Measurements from ENCODE around the gene PPP2R5E. TPM values are rescaled to one million over a fixed set of nuclear protein-coding genes. Genes with fewer than 3 reads are reported as not detected.
"Not testable (repeated sequence)": the region's sequence is repeated elsewhere in the genome, so short reads cannot be mapped to it uniquely, and the experiment has no call there.

Gene PPP2R5E
- total and polyA plus RNA-seq, 5 experiments from 2014 or later = 32.3 to 39.5 (median 33.3) TPM

DNA sequence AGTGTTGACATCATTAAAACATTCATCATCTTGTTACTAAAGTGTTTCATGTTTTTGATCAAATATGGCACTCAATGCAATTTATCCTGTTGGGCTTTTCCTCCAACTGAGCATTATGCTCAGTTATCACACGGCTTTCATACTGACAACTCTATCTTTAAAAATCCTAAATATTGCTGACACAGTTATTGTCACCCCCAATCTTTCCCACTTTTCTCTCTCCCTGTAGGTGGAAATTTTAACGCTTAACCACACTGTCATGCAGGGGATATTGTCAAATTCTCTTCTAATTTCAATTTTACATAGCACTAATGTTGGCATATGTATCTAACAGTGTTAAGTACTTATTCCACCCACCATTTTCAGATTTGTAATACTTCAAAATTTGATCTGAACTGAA, 164.7 kb downstream of the PPP2R5E start:
- Mint-ChIP-seq H3K4me1 (peaks cover 0 to 1% (median 0%) of the 10 kb centered on the region in 4 donors), H3K36me3 (peaks cover 22 to 79% (median 37%) of the 10 kb centered on the region in 3 donors), H3K4me3 (no peak overlapping the region), H3K27me3 (no peaks in the 10 kb centered on the region), H3K27ac (no peak overlapping the region), H3K9me3 (no peaks in the 10 kb centered on the region)
- ATAC-seq (no peak), DNase-seq (no peak)
- POLR2A ChIA-PET = no interaction called here

DNA sequence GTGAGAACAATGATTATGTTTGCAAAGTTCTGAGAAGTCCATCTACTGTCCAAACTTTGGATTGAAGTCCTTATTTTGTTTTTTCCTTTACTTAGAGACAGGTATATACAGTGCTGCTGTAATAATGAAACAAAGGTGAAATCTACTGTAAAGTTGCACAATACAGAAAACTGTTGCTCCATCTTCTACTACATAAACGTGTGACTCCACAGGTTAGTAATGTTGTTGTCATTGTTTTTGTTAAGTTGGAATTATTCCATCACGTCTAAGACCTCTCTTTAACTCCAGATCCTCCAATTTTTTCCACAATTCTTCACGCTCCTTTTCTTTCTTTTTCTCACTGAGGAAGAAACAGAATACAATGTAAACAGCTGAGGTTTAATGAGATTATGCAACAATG, 167.4 kb downstream of the PPP2R5E start:
- H3K27ac Mint-ChIP-seq = no peak overlapping the region
- peaks cover 0 to 16% (median 4%) of the 10 kb centered on the region in 9 donors for H3K9me3 Mint-ChIP-seq
- H3K36me3 Mint-ChIP-seq = peaks cover 32 to 77% (median 44%) of the 10 kb centered on the region in 3 donors
- POLR2A ChIA-PET = no interaction called here
- ATAC-seq (no peak), DNase-seq (no peak)
- no peak overlapping the region for H3K4me3 Mint-ChIP-seq
- peaks cover 0 to 2% (median under 1%) of the 10 kb centered on the region in 4 donors for H3K4me1 Mint-ChIP-seq
- no peaks in the 10 kb centered on the region for H3K27me3 Mint-ChIP-seq

DNA sequence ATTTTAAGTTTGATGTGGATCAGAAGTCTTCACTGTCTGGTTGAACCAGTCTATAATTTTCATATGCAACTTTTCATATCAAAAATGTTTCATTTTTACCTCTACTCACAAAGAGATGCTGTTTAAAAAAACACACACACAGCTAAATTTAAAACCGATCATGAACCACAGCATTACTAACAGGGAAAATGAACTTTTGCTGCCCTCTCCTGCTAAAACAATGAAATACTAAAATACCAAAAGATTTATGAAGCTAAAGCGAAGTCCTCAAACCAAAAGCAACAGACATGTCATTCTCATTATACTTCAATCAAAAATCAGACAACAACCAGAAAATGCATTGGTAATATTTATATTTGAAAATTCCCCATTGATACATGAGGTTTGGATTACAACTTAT, 171.6 kb downstream of the PPP2R5E start:
- Mint-ChIP-seq H3K36me3 (peaks cover 45 to 52% (median 50%) of the 10 kb centered on the region in 3 donors), H3K27ac (peak overlapping the region in 1 of 10 donors; percentile 34), H3K9me3 (peaks cover 0 to 58% (median 16%) of the 10 kb centered on the region in 9 donors)
- H3K4me3 Mint-ChIP-seq, H3K27me3 Mint-ChIP-seq, POLR2A ChIA-PET, H3K4me1 Mint-ChIP-seq, DNase-seq, ATAC-seq: not testable (repeated sequence)

DNA sequence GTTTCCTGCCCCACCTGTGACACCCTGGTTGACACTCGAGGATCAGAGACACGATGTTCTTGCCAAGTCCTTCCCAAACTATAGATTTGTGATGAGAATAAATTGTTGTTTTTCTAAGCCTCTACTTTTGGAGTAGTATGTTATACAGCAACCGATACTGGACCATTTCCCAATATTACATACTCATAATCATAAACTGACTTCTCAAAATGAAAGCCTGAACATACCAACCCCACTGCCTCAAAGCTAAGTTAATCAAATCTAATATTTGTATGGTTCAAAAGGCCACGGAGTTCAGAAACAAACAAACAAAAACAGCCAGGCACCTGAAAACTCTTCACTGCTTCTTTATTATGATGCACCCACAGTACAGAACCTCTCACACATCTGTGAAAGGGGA, 172.1 kb downstream of the PPP2R5E start:
- H3K27me3 Mint-ChIP-seq = no peaks in the 10 kb centered on the region
- POLR2A ChIA-PET = no interaction called here
- no peak overlapping the region for H3K4me3 Mint-ChIP-seq
- peaks cover 45 to 52% (median 47%) of the 10 kb centered on the region in 3 donors for H3K36me3 Mint-ChIP-seq
- DNase-seq = no peak
- peak overlapping the region in 1 of 10 donors; percentile 34 for H3K27ac Mint-ChIP-seq
- ATAC-seq = no peak
- H3K9me3 Mint-ChIP-seq = peaks cover 0 to 58% (median 18%) of the 10 kb centered on the region in 9 donors
- peaks cover 0 to 2% (median 0%) of the 10 kb centered on the region in 4 donors for H3K4me1 Mint-ChIP-seq

DNA sequence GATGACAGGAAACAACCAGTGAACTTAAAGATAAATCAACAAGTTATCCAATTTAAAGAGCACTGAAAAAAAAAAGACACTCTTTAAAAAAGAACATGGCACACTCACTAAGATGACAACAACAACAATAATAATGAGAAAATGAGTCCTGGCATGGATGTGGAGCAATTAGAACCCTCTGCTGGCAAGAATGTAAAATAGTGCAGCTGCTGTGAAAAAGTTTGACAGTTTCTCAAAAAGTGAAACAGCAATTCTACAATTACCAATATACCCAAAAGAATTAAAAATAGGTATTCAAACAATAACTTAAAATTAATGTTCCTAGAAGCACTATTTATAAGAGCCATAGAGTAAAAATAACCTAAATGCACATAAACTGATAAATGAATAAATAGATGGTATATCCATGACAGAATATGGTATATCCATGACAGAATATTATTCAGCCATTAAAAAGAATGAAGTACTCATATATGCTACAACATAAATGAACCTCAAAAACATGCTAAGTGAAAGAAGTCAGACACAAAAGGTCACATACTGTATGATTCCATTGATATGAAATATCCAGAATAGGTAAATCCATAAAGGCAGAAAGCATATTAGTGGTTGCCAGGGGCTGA, 175.3 kb downstream of the PPP2R5E start:
- Mint-ChIP-seq H3K4me1 (peaks cover 0 to 2% (median 0%) of the 10 kb centered on the region in 4 donors), H3K27me3 (peaks cover 0 to 2% (median 0%) of the 10 kb centered on the region in 5 donors), H3K4me3 (no peak overlapping the region), H3K36me3 (peaks cover 23 to 43% (median 32%) of the 10 kb centered on the region in 3 donors), H3K9me3 (peaks cover 18 to 70% (median 28%) of the 10 kb centered on the region in 9 donors), H3K27ac (no peak overlapping the region)
- POLR2A ChIA-PET = no interaction called here
- ATAC-seq (no peak), DNase-seq (no peak)

DNA sequence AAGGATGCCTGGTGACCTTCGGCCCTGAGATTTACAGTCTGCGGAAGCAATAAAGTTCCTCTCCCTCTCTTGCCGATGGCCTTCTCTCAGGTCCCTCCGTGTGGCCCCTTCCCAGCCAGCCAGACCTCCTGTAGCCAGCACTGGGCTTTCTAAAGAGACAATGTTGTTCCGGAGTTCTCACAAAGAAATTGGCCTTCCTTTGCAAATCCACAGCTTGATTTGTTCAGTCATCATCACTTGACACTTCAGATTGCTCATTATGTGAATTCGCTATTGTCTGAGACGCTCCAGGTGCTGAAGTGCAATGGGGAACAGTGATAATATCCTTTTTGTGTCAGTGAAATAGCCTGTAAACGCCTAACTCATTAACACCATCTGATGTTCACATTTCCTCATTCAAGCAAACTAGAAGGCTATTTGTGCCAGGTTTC, 180.8 kb downstream of the PPP2R5E start:
- Mint-ChIP-seq H3K27ac (no peak overlapping the region), H3K27me3 (peaks cover 2 to 14% (median 11%) of the 10 kb centered on the region in 5 donors), H3K36me3 (peaks cover 0 to 8% (median 6%) of the 10 kb centered on the region in 3 donors), H3K9me3 (peaks cover 10 to 36% (median 19%) of the 10 kb centered on the region in 9 donors), H3K4me3 (no peak overlapping the region), H3K4me1 (no peaks in the 10 kb centered on the region)
- POLR2A ChIA-PET = no interaction called here
- ATAC-seq (no peak), DNase-seq (no peak)

DNA sequence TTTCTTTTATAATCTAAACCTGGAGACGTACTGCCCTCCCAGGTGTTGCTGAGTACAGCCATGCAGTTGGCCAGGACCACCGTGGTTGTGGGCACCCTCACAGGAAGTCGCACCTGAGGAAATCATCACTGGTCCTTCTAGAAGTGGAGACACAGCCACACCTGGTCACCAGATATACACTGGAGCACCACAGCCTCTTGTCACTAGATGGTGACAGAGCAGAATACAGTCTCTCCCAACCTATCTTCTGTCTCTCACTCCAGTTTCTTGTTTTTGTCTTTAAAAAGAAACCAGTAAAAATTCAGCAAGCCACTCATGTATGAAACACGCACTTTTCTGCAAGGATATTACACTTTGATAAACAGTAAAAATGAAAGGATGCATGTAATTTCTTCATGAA, 181.4 kb downstream of the PPP2R5E start:
- POLR2A ChIA-PET = no interaction called here
- H3K9me3 Mint-ChIP-seq = peaks cover 8 to 36% (median 17%) of the 10 kb centered on the region in 9 donors
- H3K4me1 Mint-ChIP-seq = no peaks in the 10 kb centered on the region
- H3K27ac Mint-ChIP-seq = no peak overlapping the region
- no peak for DNase-seq
- no peak for ATAC-seq
- peaks cover 2 to 14% (median 11%) of the 10 kb centered on the region in 5 donors for H3K27me3 Mint-ChIP-seq
- no peak overlapping the region for H3K4me3 Mint-ChIP-seq
- H3K36me3 Mint-ChIP-seq = peaks cover 0 to 6% (median 4%) of the 10 kb centered on the region in 3 donors

DNA sequence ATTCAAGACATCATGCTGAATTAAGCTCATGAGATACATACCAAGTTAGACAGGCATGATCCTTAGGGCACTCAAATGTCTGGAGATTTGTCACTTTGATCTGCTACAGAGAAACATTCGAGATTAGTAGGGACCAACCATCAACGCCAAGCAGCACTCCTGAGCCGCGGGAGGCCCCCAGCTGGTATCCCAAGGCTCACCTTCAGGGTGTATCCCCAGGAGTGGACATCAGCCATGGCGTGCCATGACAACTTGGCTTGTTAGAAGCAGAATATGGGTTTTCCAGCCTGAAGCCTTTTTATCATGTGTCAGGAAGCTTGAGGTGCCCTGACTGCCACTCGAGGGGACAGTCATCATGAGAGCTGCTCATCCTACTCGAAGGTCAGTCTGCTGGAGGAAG, 185.3 kb downstream of the PPP2R5E start:
- Mint-ChIP-seq H3K27ac (no peak overlapping the region), H3K4me3 (no peak overlapping the region), H3K4me1 (no peaks in the 10 kb centered on the region), H3K36me3 (no peaks in the 10 kb centered on the region), H3K27me3 (peaks cover 3 to 24% (median 19%) of the 10 kb centered on the region in 5 donors), H3K9me3 (peaks cover 0 to 6% (median 1%) of the 10 kb centered on the region in 9 donors)
- ATAC-seq (no peak), DNase-seq (no peak)
- POLR2A ChIA-PET = no interaction called here

DNA sequence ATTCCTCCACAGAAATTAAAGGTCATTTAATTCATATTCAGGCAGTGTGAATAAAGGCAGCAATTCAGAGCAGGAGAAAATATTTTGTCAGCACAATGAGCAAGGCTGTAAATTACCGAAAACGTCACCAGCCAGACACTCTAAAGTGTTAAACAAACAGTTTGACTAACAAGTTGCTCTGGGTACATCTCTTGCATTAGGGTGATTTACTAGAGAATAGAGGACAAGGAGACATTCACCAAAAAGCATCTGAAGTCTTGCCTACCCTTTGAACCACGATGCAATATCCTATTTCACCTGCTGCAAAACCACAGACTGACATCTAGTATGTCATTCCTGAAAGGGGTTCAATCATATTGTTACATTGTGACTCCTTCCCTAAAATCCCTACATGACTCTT, 197.4 kb downstream of the PPP2R5E start:
- peaks cover 11 to 41% (median 31%) of the 10 kb centered on the region in 5 donors for H3K27me3 Mint-ChIP-seq
- POLR2A ChIA-PET = no interaction called here

DNA sequence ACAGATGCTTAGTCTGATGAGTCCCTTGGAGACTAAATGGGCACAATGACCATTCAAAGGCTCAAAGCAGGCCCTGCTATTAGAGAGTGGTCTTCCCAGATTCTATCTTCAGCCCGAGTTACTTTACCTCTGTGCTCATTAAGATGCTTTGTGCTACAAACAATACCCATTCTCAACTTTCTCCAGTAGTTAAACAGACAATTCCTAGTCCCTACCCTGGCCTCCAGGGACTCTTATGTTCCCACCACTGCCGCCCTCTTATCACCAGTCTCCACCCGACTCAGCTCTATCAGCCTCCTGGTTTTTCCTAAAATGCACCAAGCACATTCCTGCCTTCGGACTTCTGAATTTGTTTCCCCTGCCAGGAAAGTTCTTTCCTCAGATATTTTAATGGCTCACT, 198.8 kb downstream of the PPP2R5E start:
- ATAC-seq (no peak), DNase-seq (no peak)
- H3K4me3 Mint-ChIP-seq = no peak overlapping the region
- peaks cover 17 to 50% (median 36%) of the 10 kb centered on the region in 5 donors for H3K27me3 Mint-ChIP-seq
- POLR2A ChIA-PET = no interaction called here
- peaks cover 0 to 2% (median 0%) of the 10 kb centered on the region in 4 donors for H3K4me1 Mint-ChIP-seq
- H3K36me3 Mint-ChIP-seq = peaks cover 0 to 6% (median 0%) of the 10 kb centered on the region in 3 donors
- peaks cover 0 to 10% (median 0%) of the 10 kb centered on the region in 9 donors for H3K9me3 Mint-ChIP-seq
- H3K27ac Mint-ChIP-seq = no peak overlapping the region

More for the DNA sequence above, 197.4 kb downstream of the PPP2R5E start:
- Mint-ChIP-seq H3K36me3 (no peaks in the 10 kb centered on the region), H3K4me1 (peaks cover 0 to 2% (median 0%) of the 10 kb centered on the region in 4 donors), H3K9me3 (peaks cover 0 to 10% (median 0%) of the 10 kb centered on the region in 9 donors), H3K4me3 (no peak overlapping the region), H3K27ac (no peak overlapping the region)
- ATAC-seq = no peak
- no peak for DNase-seq

DNA sequence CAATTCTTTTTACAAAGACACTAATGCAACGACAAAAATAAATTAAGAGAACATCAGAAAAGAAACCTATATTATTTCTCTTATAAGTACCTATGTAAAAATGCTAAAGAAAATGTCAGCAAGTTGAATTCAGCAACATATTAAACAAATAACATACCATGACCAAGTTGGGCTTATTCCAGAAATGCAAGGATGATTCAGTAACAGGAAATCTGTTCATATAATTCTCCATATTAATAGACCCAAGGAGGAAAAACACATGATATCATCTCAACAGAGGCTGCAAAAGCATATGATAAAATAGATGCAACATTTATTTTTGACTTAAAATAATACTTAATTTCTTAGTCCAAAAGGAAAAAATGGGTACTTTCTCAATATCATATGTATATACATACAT, 199.3 kb downstream of the PPP2R5E start:
- peaks cover 0 to 14% (median 0%) of the 10 kb centered on the region in 9 donors for H3K9me3 Mint-ChIP-seq
- peaks cover 17 to 54% (median 37%) of the 10 kb centered on the region in 5 donors for H3K27me3 Mint-ChIP-seq
- ATAC-seq (no peak), DNase-seq (no peak)
- no peak overlapping the region for H3K27ac Mint-ChIP-seq
- POLR2A ChIA-PET = no interaction called here
- no peak overlapping the region for H3K4me3 Mint-ChIP-seq
- H3K4me1 Mint-ChIP-seq = peaks cover 0 to 2% (median 0%) of the 10 kb centered on the region in 4 donors
- peaks cover 0 to 7% (median 0%) of the 10 kb centered on the region in 3 donors for H3K36me3 Mint-ChIP-seq

DNA sequence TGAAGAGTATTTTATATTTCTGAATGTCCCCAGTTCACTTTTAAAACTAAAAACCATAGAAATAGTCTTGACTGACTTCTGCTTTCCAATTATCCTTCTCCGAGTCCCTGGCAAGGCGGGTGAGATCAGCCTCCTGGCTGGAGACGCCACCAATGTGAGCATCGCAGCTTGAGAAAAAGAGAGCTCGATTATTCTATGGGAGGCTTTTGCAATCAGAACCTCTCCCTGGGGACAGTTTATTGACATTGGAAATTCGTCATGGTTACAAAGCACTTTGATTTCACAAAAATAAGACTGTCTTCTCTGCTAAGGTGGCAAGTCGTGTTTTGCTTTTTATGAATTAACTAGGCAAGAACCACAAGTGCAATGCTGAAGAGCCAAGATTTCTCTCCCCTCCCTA, 200.8 kb downstream of the PPP2R5E start:
- DNase-seq = no peak
- H3K4me1 Mint-ChIP-seq = peaks cover 0 to 2% (median 0%) of the 10 kb centered on the region in 4 donors
- H3K4me3 Mint-ChIP-seq = no peak overlapping the region
- H3K36me3 Mint-ChIP-seq = peaks cover 0 to 10% (median 0%) of the 10 kb centered on the region in 3 donors
- peaks cover 17 to 49% (median 32%) of the 10 kb centered on the region in 5 donors for H3K27me3 Mint-ChIP-seq
- POLR2A ChIA-PET = no interaction called here
- no peak overlapping the region for H3K27ac Mint-ChIP-seq
- no peak for ATAC-seq
- peaks cover 0 to 16% (median 3%) of the 10 kb centered on the region in 9 donors for H3K9me3 Mint-ChIP-seq
